Fibroblast of lung (primary cell): ENCODE measurements around the gene ARSD. TPM values are rescaled to one million over a fixed set of nuclear protein-coding genes. Genes with fewer than 3 reads are reported as not detected.
"Not testable (repeated sequence)": the region's sequence is repeated elsewhere in the genome, so short reads cannot be mapped to it uniquely, and the experiment has no call there.

ENCODE experiments used
- DNase-seq, 2 donors: peaks; one replicate each; pipeline versions ENCODE4 v3.0.0 to v3.0.0-alpha.2; 2010; ENCODE audit warnings: low read depth in 2 of 2
- H2AFZ ChIP-seq: 2 replicates; pipeline ENCODE4 v1.5.1; 2012; ENCODE audit warnings: low read length, control low read depth, inconsistent platforms
- H3K27ac ChIP-seq: 2 replicates; pipeline ENCODE4 v1.5.1; 2011; ENCODE audit warnings: low read length, control low read depth; ENCODE audit not compliant: insufficient read depth
- H3K27me3 ChIP-seq: 2 replicates; pipeline ENCODE4 v1.5.1; 2011; ENCODE audit warnings: mild to moderate bottlenecking, low read length; ENCODE audit not compliant: control insufficient read depth, insufficient read depth
- H3K36me3 ChIP-seq: 2 replicates; pipeline ENCODE4 v1.5.1; 2011; ENCODE audit warnings: low read length; ENCODE audit not compliant: control insufficient read depth, insufficient read depth
- H3K4me1 ChIP-seq: 2 replicates; pipeline ENCODE4 v1.5.1; 2011; ENCODE audit warnings: low read length; ENCODE audit not compliant: control insufficient read depth, insufficient read depth; ENCODE audit errors: extremely low read depth
- H3K4me2 ChIP-seq: 2 replicates; pipeline ENCODE4 v1.5.1; 2011; ENCODE audit warnings: low read length, control low read depth; ENCODE audit not compliant: insufficient read depth; ENCODE audit errors: extremely low read depth
- H3K4me3 ChIP-seq, 4 experiments: fragments of 200-600 bp in 1 of 4; sonication (generic) in 1 of 4; replicated peaks in 1 of 4; 2 replicates each; pipeline ENCODE4 v1.5.1; 2011 to 2016; ENCODE audit warnings: low read length in 4 of 4, low read depth in 3 of 4, mild to moderate bottlenecking in 3 of 4, control low read depth in 2 of 4, inconsistent platforms in 1 of 4, mixed read lengths in 1 of 4; ENCODE audit not compliant: insufficient read depth in 1 of 4; ENCODE audit errors: control extremely low read depth in 1 of 4
- H3K79me2 ChIP-seq: 2 replicates; pipeline ENCODE4 v1.5.1; 2012; ENCODE audit warnings: mild to moderate bottlenecking, low read length, inconsistent platforms; ENCODE audit not compliant: control insufficient read depth, insufficient read depth
- H3K9ac ChIP-seq: 2 replicates; pipeline ENCODE4 v1.5.1; 2011; ENCODE audit warnings: mild to moderate bottlenecking, low read length, control low read depth; ENCODE audit not compliant: insufficient read depth
- H3K9me3 ChIP-seq: 2 replicates; pipeline ENCODE4 v1.5.1; 2012; ENCODE audit warnings: low read depth, low read length; ENCODE audit not compliant: control insufficient read depth, insufficient read depth
- H4K20me1 ChIP-seq: 2 replicates; pipeline ENCODE4 v1.5.1; 2011; ENCODE audit warnings: low read length; ENCODE audit not compliant: control insufficient read depth, insufficient read depth; ENCODE audit errors: extremely low read depth
- EZH2 ChIP-seq: IDR thresholded peaks from 2 replicates; pipeline ENCODE4 v1.5.1; 2012; ENCODE audit warnings: low read length, control low read depth, mild to moderate bottlenecking; ENCODE audit errors: missing control alignments
- polyA plus RNA-seq, 2 donors: library from polyadenylated mRNA; depleted of rRNA in 1 of 2; stranded (reverse) in 1 of 2; unstranded in 1 of 2; fragments of >200 nt; gene quantifications; 2 replicates each; pipeline ENCODE4 v1.2.1, GENCODE V29; 2011 to 2012; ENCODE audit warnings: missing spikeins in 1 of 2
- total RNA-seq: library from RNA; depleted of rRNA; stranded (reverse); fragments of >200 nt; gene quantifications from 2 replicates; pipeline ENCODE4 v1.2.1, GENCODE V29; 2014
- TF ChIP-seq, protein P1 (sequence below), 2 donors: IDR thresholded peaks in 1 of 2; conservative IDR thresholded peaks in 1 of 2; 1 replicate in 1 of 2; 2 replicates in 1 of 2; pipeline ENCODE4 v1.5.1; 2011 to 2012; ENCODE audit warnings: low read length in 2 of 2, control low read depth in 1 of 2, inconsistent platforms in 1 of 2, low read depth in 1 of 2, mild to moderate bottlenecking in 1 of 2

The ARSD gene
- total and polyA plus RNA-seq, 2 donors (not counting 1 experiment from before 2014, with no cell fraction given), result 7.5 to 30.7 TPM

DNA sequence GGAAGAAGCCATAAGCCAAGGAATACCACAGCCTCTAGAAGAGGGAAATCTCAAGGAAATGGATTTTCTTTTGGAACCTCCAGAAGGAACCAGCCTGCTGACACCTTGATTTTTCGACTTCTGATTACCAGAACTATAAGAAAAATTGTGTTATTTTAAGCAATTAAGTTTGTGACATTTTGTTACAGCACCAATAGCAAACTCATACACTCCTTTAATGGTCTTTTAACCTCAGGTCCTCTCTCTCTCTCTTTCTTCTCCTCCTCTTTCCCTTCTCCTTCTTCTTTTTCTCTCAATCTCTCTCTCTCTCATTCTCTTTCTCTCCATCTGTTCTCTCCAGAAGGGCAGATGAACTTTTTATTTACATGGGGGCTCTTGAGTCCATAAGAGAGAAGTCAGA lies 26.3 kb downstream of the ARSD start:
- Histone ChIP-seq H2AFZ (no peak overlapping the region), H3K4me2 (no peak overlapping the region), H3K9me3 (no peaks in the 10 kb centered on the region), H3K27ac (no peak overlapping the region), H3K4me3 (no peak overlapping the region), H3K9ac (no peak overlapping the region), H3K4me1 (no peaks in the 10 kb centered on the region), H3K79me2 (no peaks in the 10 kb centered on the region), H4K20me1 (no peaks in the 10 kb centered on the region), H3K27me3 (no peaks in the 10 kb centered on the region), H3K36me3 (no peaks in the 10 kb centered on the region)
- TF ChIP-seq, protein P1, sequence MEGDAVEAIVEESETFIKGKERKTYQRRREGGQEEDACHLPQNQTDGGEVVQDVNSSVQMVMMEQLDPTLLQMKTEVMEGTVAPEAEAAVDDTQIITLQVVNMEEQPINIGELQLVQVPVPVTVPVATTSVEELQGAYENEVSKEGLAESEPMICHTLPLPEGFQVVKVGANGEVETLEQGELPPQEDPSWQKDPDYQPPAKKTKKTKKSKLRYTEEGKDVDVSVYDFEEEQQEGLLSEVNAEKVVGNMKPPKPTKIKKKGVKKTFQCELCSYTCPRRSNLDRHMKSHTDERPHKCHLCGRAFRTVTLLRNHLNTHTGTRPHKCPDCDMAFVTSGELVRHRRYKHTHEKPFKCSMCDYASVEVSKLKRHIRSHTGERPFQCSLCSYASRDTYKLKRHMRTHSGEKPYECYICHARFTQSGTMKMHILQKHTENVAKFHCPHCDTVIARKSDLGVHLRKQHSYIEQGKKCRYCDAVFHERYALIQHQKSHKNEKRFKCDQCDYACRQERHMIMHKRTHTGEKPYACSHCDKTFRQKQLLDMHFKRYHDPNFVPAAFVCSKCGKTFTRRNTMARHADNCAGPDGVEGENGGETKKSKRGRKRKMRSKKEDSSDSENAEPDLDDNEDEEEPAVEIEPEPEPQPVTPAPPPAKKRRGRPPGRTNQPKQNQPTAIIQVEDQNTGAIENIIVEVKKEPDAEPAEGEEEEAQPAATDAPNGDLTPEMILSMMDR (conservative IDR thresholded peaks at IDR 0.05 in 1 of 2, IDR thresholded peaks at IDR 0.05 in 1 of 2; ENCODE audit: low read depth in 1 of 2, low read length in 2 of 2), result no peak
- TF ChIP-seq EZH2, result no peak
- no peak for DNase-seq

DNA sequence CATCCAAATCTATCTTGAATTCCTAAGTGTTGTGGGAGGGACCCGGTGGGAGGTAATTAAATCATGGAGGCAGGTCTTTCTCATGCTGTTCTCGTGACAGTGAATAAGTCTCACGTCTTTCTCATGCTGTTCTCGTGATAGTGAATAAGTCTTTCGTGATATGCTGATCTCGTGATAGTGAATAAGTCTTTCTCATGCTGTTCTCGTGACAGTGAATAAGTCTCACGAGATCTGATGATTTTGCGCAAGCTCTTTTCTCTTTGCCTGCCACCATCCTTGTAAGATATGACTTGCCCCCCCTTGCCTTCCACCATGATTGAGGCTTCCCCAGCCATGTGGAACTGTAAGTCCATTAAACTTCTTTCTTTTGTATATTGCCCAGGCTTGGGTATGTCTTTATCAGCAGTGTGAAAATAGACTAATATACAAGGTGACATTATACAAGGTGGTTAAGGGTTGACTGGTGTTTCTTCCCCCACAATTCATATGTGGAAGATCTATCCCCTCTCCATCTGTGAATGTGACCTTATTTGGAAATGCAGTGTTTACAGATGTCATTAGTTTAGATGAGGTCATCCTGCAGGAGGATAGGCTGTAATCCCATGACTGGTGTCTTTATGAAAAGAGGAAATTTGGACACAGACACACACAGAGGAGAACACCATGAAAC lies 27.6 kb downstream of the ARSD start:
- peak in 1 of 2 donors; percentile 30 for DNase-seq
- no peaks in the 10 kb centered on the region for H3K36me3 ChIP-seq
- no peaks in the 10 kb centered on the region for H3K9me3 ChIP-seq
- H3K27me3 ChIP-seq, result no peaks in the 10 kb centered on the region
- no peaks in the 10 kb centered on the region for H3K4me1 ChIP-seq
- no peak overlapping the region for H2AFZ ChIP-seq
- no peak overlapping the region for H3K9ac ChIP-seq
- TF ChIP-seq, protein P1 (conservative IDR thresholded peaks at IDR 0.05 in 1 of 2, IDR thresholded peaks at IDR 0.05 in 1 of 2; ENCODE audit: low read depth in 1 of 2, low read length in 2 of 2), result no peak
- no peaks in the 10 kb centered on the region for H4K20me1 ChIP-seq
- no peak overlapping the region for H3K4me2 ChIP-seq
- H3K79me2 ChIP-seq, result no peaks in the 10 kb centered on the region
- no peak overlapping the region for H3K4me3 ChIP-seq
- H3K27ac ChIP-seq, result no peak overlapping the region

DNA sequence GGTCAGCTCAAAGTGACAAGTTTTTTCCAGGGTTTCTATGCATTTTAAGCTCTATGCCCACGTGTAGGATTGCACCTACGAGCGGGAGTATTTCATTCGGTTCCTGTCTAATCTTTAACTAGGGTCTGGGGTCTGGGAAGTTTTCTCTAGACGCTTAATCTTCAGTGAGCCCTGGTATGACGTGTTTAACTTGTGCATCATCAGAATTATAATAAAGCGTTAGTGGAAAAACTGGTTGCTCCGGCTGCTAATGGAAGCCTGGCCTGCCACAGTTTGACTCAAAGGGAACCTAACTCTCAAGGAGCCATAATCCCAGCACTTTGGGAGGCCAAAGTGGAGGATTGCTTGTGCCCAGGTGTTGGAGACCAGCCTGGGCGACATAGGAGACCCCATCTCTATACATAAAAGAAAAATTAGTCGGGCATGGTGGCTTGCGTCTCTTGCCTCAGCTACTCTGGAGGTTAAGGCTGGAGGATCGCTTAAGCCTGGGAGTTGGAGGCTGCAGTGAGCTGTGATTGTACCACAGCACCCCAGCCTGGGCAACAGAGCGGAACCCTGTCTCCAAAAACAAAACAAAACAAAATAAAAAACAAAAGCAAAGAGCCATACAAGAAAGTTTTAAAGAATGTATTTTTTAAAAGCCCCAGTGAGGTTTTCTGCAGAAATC lies 30.2 kb downstream of the ARSD start:
- Histone ChIP-seq H3K36me3 (no peaks in the 10 kb centered on the region), H3K79me2 (no peaks in the 10 kb centered on the region), H3K9ac (no peak overlapping the region), H2AFZ (no peak overlapping the region), H3K4me3 (no peak overlapping the region), H3K4me1 (no peaks in the 10 kb centered on the region), H3K27ac (no peak overlapping the region), H3K27me3 (no peaks in the 10 kb centered on the region), H3K4me2 (no peak overlapping the region), H3K9me3 (no peaks in the 10 kb centered on the region), H4K20me1 (no peaks in the 10 kb centered on the region)
- no peak for DNase-seq
- no peak for TF ChIP-seq EZH2
- TF ChIP-seq, protein P1 (conservative IDR thresholded peaks at IDR 0.05 in 1 of 2, IDR thresholded peaks at IDR 0.05 in 1 of 2; ENCODE audit: low read depth in 1 of 2, low read length in 2 of 2), result no peak

DNA sequence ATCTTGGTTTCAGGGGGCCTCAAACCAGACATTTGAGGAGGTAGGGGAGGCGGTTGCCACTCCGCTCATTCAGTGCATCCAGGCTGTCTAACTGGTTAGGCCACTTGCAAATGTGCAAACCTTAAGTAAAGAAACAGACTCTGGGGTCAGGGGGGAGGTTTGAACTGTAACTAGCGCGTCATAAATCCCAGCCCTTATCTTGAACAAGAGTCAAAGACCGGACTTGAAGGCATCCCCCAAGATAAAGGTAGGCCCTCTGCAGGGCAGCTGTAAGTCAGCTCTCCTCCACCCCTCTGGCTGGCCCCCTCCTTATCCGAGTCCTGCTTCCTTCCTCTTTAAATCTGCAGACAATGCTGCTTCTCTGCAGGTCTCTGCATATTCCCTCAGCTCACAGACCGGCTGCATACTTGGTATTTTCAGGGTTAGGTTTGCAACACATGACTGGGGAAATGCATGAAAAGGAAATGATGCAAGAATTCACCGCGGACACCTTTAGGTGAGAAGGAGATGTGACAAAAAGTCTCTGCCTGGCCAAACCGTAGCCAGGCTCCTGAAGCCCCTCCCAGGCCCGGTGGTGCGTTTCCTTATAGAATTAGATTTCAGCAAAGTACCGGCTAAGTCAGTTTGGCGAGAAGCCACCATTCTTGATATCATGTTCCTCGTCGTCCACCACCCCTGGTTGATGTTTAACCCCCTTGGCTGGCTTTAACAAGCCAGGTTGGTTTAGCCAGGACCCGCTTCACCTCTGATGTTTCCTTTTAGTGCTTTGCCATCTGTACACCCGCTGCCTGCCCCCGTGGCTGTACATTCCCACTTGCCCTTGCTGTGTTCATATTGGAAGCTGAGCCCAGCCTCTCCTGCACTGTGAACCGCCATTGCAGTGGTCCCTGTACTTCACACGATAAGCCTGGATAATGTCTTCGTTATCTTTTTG lies 31.2 kb downstream of the ARSD start:
- H3K27ac ChIP-seq, H3K4me3 ChIP-seq, H4K20me1 ChIP-seq, H3K4me1 ChIP-seq, H3K36me3 ChIP-seq, H3K79me2 ChIP-seq, H3K9ac ChIP-seq, H3K9me3 ChIP-seq, H2AFZ ChIP-seq, H3K27me3 ChIP-seq, H3K4me2 ChIP-seq: not testable (repeated sequence)
- DNase-seq, result peak in 1 of 2 donors; percentile 25
